ENCODE measurements around the gene MB.

MB gene

DNA sequence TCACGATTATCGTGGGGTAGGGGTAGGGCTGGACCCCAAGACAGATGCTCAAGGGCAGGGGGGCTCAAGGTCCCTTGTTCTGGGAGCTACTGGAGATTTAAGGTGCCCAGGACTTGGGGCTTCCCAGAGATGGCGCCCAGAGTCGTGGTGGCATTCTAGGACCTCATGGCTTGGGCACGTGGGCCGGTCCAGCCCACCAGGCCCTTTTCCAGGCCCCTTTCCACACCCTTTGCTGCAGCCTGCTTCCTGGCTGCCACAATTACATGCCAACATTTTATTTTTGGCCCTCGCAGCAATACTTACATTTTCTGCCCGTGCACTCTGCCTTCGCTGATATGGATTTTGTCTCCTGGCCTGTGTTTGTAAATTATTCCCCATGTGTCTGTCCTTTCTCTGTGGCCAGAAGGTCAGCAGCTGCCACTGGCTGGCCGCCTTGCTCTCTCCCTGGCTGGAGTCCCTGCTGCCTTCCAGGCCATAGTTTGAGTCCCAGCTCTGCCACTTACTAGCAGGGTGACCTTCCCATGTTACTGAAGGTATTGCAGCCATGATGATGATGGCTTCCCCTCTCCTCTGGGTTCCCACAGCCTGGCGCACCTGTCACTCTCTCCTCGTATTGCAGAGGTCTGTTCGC, 11.2 kb downstream of the MB start:
- no peaks in the 10 kb centered on the region for H3K27me3 ChIP-seq (ENCODE audit: insufficient read depth, low read length)
- no peaks in the 10 kb centered on the region for H3K36me3 ChIP-seq (ENCODE audit: insufficient read depth, low read length)
- no peak overlapping the region for H3K27ac ChIP-seq (ENCODE audit: low read depth, low read length)
- no peak overlapping the region for H2AFZ ChIP-seq (ENCODE audit: low read length, unreplicated experiment)
- H3K4me3 ChIP-seq (ENCODE audit: low read depth, low read length): no peak overlapping the region
- H3K79me2 ChIP-seq (ENCODE audit: control insufficient read depth, insufficient read depth, low read length, unreplicated experiment): no peaks in the 10 kb centered on the region
- H3K4me1 ChIP-seq (ENCODE audit: control insufficient read depth, insufficient read depth, low read length, unreplicated experiment): peaks cover 3% of the 10 kb centered on the region

- Histone ChIP-seq H3K27ac (ENCODE audit: low read depth, low read length) (no peak overlapping the region), H3K79me2 (ENCODE audit: control insufficient read depth, insufficient read depth, low read length, unreplicated experiment) (no peaks in the 10 kb centered on the region), H2AFZ (ENCODE audit: low read length, unreplicated experiment) (no peak overlapping the region), H3K4me3 (ENCODE audit: low read depth, low read length) (no peak overlapping the region), H3K36me3 (ENCODE audit: insufficient read depth, low read length) (no peaks in the 10 kb centered on the region), H3K27me3 (ENCODE audit: insufficient read depth, low read length) (no peaks in the 10 kb centered on the region), H3K4me1 (ENCODE audit: control insufficient read depth, insufficient read depth, low read length, unreplicated experiment) (peaks cover 3% of the 10 kb centered on the region)
These were observed 11.8 kb downstream of the MB start for GRCh38 chr22:35605369-35605680.

DNA sequence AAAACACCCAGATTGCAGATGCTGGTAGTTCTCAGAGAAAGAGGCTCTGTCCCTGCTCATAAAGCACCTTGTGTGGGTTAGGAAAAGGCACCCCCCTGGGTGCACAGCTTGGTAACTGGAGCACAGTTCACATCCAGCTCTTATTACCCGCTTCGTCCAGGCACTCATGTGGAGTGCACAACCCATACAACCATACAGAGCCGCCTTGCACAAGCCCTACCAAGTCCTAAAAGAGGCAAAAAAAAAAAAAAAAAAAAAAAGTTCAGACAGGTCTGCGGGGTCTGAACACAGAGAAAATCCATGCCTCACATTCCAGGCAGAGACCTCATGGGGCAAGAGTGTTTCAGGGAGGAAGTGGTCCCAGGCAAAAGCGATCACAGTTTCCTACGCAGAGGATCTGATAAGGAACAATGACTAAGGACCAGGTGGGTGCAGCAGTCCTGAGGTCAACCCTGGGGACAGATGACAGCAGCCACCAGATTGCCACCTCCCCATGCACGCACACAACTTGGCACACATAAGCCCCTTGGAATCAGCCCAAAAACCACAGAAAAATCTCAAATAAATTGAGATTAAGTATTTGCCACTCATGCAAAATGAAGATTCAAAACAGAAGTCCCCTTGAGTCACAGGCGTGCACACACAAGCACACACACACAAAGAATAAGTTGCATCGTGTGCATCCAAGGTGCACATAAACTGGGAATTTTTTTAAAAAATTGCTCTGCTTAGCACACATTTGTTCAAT, 12.3 kb downstream of the MB start:
- peaks cover 3% of the 10 kb centered on the region for H3K4me1 ChIP-seq (ENCODE audit: control insufficient read depth, insufficient read depth, low read length, unreplicated experiment)
- no peak overlapping the region for H3K4me3 ChIP-seq (ENCODE audit: low read depth, low read length)
- no peak overlapping the region for H2AFZ ChIP-seq (ENCODE audit: low read length, unreplicated experiment)
- no peak overlapping the region for H3K27ac ChIP-seq (ENCODE audit: low read depth, low read length)
- no peaks in the 10 kb centered on the region for H3K79me2 ChIP-seq (ENCODE audit: control insufficient read depth, insufficient read depth, low read length, unreplicated experiment)
- no peaks in the 10 kb centered on the region for H3K27me3 ChIP-seq (ENCODE audit: insufficient read depth, low read length)
- H3K36me3 ChIP-seq (ENCODE audit: insufficient read depth, low read length): no peaks in the 10 kb centered on the region

GRCh38 chr22:35601743-35602615, 15.2 kb downstream of the MB start:
- no peaks in the 10 kb centered on the region for H3K36me3 ChIP-seq (ENCODE audit: insufficient read depth, low read length)
- no peaks in the 10 kb centered on the region for H3K27me3 ChIP-seq (ENCODE audit: insufficient read depth, low read length)
- no peak overlapping the region for H3K4me3 ChIP-seq (ENCODE audit: low read depth, low read length)
- H3K27ac ChIP-seq (ENCODE audit: low read depth, low read length): no peak overlapping the region
- H2AFZ ChIP-seq (ENCODE audit: low read length, unreplicated experiment): no peak overlapping the region
- H3K79me2 ChIP-seq (ENCODE audit: control insufficient read depth, insufficient read depth, low read length, unreplicated experiment): no peaks in the 10 kb centered on the region
- H3K4me1 ChIP-seq (ENCODE audit: control insufficient read depth, insufficient read depth, low read length, unreplicated experiment): peaks cover 3% of the 10 kb centered on the region

- H3K27me3 ChIP-seq (ENCODE audit: insufficient read depth, low read length): no peaks in the 10 kb centered on the region
- H3K36me3 ChIP-seq (ENCODE audit: insufficient read depth, low read length): no peaks in the 10 kb centered on the region
- no peak overlapping the region for H3K27ac ChIP-seq (ENCODE audit: low read depth, low read length)
- H3K79me2 ChIP-seq (ENCODE audit: control insufficient read depth, insufficient read depth, low read length, unreplicated experiment): no peaks in the 10 kb centered on the region
- no peak overlapping the region for H2AFZ ChIP-seq (ENCODE audit: low read length, unreplicated experiment)
- H3K4me3 ChIP-seq (ENCODE audit: low read depth, low read length): no peak overlapping the region
- peaks cover 3% of the 10 kb centered on the region for H3K4me1 ChIP-seq (ENCODE audit: control insufficient read depth, insufficient read depth, low read length, unreplicated experiment)
These were observed 16.0 kb downstream of the MB start for GRCh38 chr22:35601013-35601580.

- Histone ChIP-seq H3K36me3 (ENCODE audit: insufficient read depth, low read length) (no peaks in the 10 kb centered on the region), H3K27me3 (ENCODE audit: insufficient read depth, low read length) (no peaks in the 10 kb centered on the region), H3K4me1 (ENCODE audit: control insufficient read depth, insufficient read depth, low read length, unreplicated experiment) (peaks cover 3% of the 10 kb centered on the region), H3K4me3 (ENCODE audit: low read depth, low read length) (no peak overlapping the region), H3K27ac (ENCODE audit: low read depth, low read length) (no peak overlapping the region), H2AFZ (ENCODE audit: low read length, unreplicated experiment) (no peak overlapping the region), H3K79me2 (ENCODE audit: control insufficient read depth, insufficient read depth, low read length, unreplicated experiment) (no peaks in the 10 kb centered on the region)
These were observed 16.7 kb downstream of the MB start for GRCh38 chr22:35600476-35600875.

DNA sequence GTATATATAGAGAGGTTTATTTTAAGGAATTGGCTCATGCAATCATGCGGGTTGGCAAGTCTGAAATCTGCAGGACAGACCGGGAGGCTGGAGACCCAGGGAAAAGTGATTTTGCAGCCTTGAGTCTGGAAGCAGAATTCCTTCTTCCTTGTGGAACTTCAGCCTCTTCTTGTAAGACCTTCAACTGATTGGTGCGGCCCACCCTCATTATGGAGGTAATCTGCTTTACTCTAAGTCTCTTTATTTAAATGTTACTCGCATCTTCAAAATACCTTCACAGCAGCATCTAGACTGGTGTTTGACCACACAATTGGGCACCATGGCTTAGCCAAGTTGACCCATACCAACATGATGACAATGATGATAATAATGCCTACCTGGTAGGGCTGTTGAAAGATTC, 17.8 kb downstream of the MB start:
- H3K4me3 ChIP-seq (ENCODE audit: low read depth, low read length): no peak overlapping the region

DNA sequence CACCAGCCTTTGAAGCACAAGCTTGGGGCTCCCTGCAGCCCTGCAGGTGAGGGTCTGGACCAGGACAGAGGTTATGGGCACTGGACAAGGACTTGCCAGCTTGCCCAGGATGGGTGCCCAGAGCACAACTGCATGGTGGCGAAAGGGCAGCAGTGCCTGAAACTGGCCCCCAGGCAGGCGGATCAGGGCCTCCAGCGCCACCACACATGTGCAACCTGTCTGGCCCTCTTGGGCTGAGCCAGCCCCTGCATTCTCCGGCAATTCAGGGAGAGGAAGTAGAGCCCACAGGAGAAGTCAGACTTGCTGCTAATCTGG, 18.8 kb downstream of the MB start:
- H3K4me3 ChIP-seq (ENCODE audit: low read depth, low read length): no peak overlapping the region

More for the DNA sequence above, 17.8 kb downstream of the MB start:
- H3K79me2 ChIP-seq (ENCODE audit: control insufficient read depth, insufficient read depth, low read length, unreplicated experiment): no peaks in the 10 kb centered on the region
- no peak overlapping the region for H3K27ac ChIP-seq (ENCODE audit: low read depth, low read length)
- no peak overlapping the region for H2AFZ ChIP-seq (ENCODE audit: low read length, unreplicated experiment)
- no peaks in the 10 kb centered on the region for H3K27me3 ChIP-seq (ENCODE audit: insufficient read depth, low read length)
- peaks cover 3% of the 10 kb centered on the region for H3K4me1 ChIP-seq (ENCODE audit: control insufficient read depth, insufficient read depth, low read length, unreplicated experiment)
- H3K36me3 ChIP-seq (ENCODE audit: insufficient read depth, low read length): no peaks in the 10 kb centered on the region

GRCh38 chr22:35597692-35598395, 19.3 kb downstream of the MB start:
- H2AFZ ChIP-seq (ENCODE audit: low read length, unreplicated experiment): no peak overlapping the region
- no peaks in the 10 kb centered on the region for H3K79me2 ChIP-seq (ENCODE audit: control insufficient read depth, insufficient read depth, low read length, unreplicated experiment)
- H3K4me1 ChIP-seq (ENCODE audit: control insufficient read depth, insufficient read depth, low read length, unreplicated experiment): peaks cover 3% of the 10 kb centered on the region
- H3K4me3 ChIP-seq (ENCODE audit: low read depth, low read length): no peak overlapping the region
- H3K36me3 ChIP-seq (ENCODE audit: insufficient read depth, low read length): no peaks in the 10 kb centered on the region
- H3K27me3 ChIP-seq (ENCODE audit: insufficient read depth, low read length): no peaks in the 10 kb centered on the region
- no peak overlapping the region for H3K27ac ChIP-seq (ENCODE audit: low read depth, low read length)

More for the DNA sequence above, 18.8 kb downstream of the MB start:
- Histone ChIP-seq H3K79me2 (ENCODE audit: control insufficient read depth, insufficient read depth, low read length, unreplicated experiment) (no peaks in the 10 kb centered on the region), H3K27ac (ENCODE audit: low read depth, low read length) (no peak overlapping the region), H3K36me3 (ENCODE audit: insufficient read depth, low read length) (no peaks in the 10 kb centered on the region), H3K4me1 (ENCODE audit: control insufficient read depth, insufficient read depth, low read length, unreplicated experiment) (peaks cover 3% of the 10 kb centered on the region), H2AFZ (ENCODE audit: low read length, unreplicated experiment) (no peak overlapping the region), H3K27me3 (ENCODE audit: insufficient read depth, low read length) (no peaks in the 10 kb centered on the region)

- no peaks in the 10 kb centered on the region for H3K27me3 ChIP-seq (ENCODE audit: insufficient read depth, low read length)
- no peak overlapping the region for H3K4me3 ChIP-seq (ENCODE audit: low read depth, low read length)
- H2AFZ ChIP-seq (ENCODE audit: low read length, unreplicated experiment): no peak overlapping the region
- H3K79me2 ChIP-seq (ENCODE audit: control insufficient read depth, insufficient read depth, low read length, unreplicated experiment): no peaks in the 10 kb centered on the region
- H3K4me1 ChIP-seq (ENCODE audit: control insufficient read depth, insufficient read depth, low read length, unreplicated experiment): no peaks in the 10 kb centered on the region
- no peak overlapping the region for H3K27ac ChIP-seq (ENCODE audit: low read depth, low read length)
- H3K36me3 ChIP-seq (ENCODE audit: insufficient read depth, low read length): no peaks in the 10 kb centered on the region
These were observed 20.3 kb downstream of the MB start for GRCh38 chr22:35596821-35597220.
